NCI-H510A (cell line): Measurements from ENCODE around the gene IGSF9B.
A peak's percentile ranks its signal among the peaks of the same experiment; 100 is the strongest.

Experiments
- DNase-seq: peaks from one replicate; lab custom pipeline; 2025; lab: John Stamatoyannopoulos, UW

Gene IGSF9B

DNA sequence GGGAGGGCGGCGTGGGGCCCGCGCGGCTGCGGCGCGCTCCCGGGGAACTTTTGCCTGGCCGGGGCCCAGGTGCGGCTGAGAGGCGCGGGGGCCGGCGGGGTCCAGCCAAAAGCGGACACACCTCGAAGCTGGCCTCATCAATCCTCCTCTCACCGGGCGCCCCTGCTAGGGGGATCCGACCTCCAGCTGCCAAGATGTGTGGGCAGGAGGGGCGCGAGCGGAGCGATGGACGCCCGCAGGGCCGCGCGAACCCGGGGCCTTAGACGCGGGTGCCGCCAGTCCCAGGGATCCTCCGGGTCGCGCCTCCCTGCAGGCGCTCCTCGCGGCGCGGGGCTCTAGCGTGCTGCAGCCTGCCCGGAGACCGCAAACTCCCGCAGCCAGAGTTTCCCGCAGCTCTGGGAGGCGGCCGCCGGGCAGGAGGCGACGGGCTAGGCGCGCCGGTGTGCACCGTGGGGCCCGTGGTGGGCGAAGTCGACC lies 785 bp downstream of the IGSF9B start:
- DNase-seq, result no peak

DNA sequence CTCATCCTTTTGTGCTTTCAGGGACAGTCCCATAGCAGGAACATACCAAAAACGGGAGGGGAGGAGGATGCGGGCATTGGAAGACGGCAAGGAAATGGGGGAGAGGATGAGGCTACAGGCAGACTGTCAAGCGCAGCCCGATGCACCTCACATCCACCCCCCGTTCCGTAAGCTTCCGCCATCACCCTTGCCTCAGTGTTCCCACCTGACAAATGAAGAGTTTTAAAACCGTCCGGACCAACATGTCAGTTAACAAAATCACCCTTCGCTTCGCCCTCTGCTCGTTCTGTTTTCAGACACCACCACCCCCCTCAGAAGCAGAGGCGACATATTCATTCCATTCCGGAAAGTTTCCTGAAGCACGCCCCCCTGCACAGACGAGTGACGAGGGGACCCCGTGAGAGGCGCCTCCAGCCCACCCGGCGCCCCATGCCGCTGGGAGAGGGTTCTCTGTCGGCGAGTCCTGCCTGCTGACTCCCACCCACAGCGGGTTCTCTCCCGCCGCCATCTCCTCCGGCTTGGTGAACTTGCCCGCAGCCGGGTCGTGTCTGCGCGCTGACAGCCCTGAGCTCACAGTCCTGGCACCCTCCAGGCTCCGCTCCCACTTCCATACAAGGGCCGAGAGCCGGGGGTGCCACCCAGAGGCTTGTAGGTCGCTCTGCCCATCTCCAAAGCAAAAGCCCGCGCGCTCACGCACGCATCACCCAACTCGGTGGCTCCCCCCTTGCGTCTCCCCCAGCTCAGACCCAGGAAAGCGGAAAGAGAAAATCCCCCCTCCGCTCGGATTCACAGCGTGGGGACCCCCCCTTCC lies 1.5 kb downstream of the IGSF9B start:
- peak; percentile 24 for DNase-seq

DNA sequence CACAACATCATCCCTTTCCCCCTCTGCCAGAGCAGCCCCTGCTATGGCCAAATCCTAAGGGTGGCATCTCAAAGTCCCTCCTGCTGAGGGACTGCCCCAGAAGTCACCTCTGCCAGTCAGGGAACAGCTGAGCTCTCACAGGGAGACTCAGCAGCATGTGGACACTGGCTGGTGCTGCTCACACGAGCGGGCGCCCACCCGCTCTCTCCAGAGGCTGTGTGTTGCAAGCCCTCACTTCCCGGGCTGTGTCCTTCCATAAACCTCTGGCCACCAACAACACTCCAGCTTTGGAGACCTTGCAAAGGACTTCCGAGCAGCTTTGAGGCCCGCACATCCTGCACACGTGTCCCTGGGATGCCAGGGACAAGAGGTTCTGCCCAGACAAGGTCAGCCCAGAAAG lies 2.8 kb downstream of the IGSF9B start:
- no peak for DNase-seq

DNA sequence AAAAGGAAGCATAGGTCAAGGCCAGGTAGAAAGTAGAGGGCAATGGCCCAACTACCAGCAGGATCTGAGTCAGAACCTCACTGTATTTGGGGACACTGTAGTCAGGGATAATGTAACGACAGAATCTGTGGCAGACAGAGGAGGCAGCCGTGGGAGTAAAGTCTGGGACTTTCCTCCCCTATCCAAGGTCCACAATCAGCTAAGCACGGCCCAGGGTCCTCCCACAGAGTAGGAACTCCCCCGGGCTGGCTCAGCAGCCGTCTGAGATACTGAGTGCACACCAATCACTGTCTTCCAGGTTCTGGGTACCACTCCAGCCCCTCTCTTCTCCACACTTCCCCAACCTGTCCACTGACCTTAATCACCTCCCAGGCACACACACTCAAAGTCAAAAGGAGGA lies 3.2 kb downstream of the IGSF9B start:
- no peak for DNase-seq

DNA sequence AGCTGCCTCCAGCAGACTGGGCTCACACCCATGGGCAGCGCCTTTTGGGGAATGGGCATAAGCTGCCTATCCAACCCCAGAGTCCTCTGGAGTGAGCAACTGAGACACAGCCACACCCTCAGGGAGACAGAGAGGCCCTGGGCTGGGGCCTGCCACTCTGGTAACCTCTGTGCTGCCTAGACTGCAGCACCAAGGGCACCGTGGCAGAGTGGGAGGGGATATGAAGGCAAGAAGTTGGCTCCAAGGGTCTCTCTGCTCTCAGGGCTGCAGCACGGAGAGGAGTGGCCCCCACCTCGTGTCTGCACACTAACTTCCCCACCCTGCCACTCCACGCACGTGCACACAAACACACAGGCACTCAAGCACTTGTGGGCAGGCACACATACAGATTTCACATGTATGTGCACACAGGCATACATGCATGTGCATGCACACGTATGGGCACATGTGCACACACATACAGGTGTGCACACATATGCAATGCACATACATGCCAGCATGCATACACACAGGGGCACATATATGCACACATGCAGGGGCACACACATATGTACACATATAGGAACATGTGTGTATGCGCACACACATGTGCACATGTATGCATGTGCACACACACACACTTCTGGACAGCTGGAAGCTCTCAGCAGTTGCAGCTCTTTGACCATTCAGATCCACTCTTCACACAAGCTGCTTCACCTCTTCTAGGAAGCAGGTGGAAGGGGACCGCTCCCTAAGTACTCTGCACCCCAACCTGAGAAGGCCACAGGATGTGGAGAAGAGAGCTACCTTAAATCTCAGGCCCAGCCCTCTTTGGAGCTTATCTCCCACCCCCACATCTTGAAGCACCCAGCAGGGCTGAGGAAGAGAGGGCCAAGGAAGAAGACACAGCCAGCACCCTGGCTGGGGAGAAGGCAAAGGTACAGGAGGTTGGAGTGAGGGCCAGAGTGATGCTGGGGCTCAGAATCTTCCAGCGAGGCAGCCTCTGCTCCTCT lies 4.3 kb downstream of the IGSF9B start:
- DNase-seq, result no peak

DNA sequence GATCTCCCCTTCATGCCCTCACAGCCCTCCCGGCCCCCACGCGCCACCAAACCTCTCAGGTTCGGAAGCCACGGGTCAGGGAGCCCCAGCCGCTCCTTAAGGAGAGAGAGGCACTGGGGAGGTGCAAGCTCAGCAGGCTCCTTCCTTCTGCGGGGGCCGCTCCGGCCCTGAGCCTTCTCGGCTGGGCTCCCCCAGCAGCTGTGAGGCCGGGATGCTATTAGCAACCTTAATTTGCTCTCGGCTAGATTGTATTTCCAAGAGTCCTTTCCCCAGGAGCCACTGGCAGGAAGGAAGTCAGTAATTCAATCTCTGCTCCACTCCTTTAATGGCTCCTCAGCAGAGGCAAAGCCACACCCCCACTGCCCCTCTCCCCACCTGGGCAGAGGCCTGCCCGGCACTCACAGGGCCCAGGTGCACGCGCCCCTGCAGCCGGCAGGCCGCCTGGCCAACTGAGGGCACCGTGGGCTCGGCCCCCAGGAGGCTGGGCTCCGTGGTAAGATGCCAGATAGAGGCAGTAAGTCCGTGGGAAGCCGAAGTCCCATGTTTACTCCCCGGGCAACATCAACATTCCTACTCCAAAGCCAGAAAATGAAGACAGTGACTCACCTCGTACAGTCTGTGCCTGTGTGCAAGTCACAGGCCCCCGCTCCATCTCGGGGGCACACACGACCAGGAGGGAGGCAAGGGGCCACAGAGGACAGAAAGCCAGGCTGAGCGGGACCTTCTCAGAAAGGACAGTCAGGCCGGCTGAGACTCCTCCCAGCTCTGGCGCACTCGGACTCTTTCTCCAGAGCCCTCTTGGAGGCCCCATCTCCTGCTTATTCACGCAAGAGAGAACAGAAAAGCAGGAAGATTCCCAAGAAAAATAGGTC lies 5.2 kb downstream of the IGSF9B start:
- DNase-seq, result peak; percentile 83

DNA sequence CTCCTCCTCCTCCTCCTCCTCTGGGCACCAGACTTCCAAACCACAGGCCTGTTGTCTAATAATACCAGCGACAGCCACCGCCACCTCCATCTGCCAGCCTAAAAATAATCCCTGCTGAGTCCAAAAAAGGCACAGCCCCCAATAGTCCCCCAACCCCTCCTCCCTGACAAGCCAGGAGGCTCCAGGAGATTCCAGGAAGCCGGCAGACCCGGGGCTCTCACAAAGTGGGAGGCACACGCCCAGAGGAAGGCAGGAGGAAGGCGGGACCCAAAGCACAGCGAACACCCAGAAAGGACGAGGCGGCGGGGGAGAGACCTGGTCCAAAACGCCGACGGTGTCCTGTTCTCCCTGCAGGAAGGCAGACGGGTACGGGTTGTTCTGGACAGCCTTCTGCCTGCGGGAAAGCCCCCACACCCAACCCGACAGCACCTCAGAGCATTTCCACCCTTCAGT lies 5.9 kb downstream of the IGSF9B start:
- no peak for DNase-seq

DNA sequence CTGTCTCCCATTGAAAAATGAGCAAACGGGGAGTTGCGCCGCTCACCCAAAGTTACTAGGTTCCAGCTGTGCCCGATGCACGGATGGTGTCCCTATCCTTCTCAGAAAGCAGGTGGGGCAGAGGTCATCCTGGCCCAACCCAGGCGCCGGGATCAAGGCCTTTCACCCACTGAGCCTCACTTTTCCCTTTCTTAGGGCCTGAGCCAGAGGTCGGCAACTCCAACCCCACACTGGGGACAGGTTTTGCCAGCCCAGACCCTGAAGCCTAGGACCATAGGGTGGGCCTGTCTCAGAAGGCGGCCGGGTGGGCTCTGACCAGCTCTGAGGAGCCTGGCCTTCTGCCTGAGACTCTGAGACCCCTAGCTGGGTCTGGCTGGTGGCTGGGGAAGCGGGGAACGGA lies 6.3 kb downstream of the IGSF9B start:
- no peak for DNase-seq

DNA sequence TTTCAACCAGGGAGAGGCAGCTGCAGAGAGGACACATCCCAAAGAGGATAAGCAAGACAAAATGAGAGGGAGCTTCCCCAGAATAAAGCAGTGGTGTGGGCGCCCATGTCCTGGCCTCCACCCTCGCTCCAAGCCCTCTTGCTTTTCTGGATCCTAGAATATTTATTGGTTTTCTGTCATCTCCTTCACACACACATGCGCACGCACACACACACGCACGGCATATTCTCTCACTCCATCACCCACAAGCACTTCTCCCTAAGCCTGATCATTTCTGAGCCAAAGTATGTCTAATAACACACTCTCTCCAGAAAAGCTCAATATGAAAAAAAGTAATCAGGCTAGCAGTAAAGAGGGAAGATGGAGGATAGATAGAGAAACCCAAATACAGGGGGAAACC lies 7.6 kb downstream of the IGSF9B start:
- no peak for DNase-seq

DNA sequence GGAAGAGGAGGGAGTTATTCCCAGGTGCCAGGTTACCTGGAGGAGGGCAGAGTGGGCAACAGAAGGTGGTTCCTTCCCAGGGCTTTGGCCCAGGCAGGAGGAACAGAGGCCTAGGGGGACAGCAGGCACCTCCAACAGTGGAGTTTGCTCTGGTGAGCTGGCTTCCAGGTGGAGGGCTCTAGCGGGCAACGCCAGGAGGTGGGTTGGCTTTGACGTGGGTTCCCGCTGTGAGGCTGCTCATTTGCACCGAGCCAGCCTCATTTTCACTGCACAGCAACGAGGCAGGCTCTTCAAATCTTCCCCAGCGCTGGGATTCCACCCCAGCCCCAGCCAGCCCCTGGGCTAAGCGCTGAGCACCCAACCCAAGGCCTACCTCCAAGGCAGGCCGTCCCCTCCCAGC lies 8.1 kb downstream of the IGSF9B start:
- DNase-seq, result no peak

DNA sequence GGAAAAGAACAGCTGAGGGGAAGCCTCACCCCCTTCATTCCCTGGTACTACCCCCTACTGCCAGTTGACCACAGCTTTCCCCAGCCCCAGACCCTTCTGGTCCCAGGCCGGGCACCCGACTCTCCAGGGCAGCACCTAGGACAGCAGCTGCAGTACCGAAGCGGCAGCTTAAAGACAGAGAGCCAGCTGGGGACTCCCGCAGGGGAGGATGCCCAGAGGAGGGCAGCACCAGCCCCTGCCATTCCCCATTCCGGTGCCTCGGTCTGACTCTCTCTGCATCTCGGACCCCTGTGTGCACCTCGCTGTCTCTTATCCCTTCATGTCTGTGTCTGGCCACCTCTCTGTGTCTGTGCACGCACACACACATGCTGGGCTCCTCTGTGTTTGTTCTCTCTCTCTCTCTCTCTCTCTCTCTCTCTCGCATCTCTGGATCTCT lies 9.4 kb downstream of the IGSF9B start:
- DNase-seq, result no peak

DNA sequence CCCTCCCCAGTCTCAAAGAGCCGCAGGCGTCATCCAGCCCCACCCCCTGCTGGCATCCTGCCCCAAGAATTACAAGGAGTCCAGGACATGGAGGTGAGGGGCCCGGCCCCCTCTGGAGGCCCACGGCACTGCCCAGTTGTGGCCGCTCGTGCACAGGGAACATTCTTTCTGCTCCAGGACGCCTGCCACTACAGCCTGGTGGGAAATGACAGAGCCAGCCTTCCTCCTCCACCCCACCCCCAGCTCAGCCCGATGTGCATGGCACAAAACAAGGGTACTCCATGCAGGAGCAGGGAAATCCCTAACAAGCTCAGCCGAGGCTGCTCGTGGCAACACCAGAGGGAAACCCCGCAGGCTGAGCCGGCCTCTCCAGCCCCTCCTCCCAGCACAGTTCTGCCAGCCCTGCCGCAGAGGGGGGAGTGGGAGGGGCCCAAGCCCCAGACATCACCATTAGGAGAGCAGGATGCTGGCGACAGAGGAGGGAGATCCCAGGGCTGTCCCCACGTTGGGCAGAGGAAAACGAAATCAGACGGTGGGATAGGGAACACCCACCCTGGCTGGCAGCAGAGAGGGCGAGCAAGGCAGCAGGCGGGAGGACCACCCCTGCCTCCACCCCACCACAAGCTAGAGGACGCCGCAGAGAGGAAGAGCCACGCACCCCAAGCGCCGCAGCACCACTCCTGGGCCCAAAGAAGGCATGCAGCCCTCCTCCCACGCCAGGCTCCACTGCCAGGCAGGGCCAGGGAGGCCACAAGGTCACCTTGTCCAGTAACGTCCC lies 10.0 kb downstream of the IGSF9B start:
- peak; percentile 76 for DNase-seq

DNA sequence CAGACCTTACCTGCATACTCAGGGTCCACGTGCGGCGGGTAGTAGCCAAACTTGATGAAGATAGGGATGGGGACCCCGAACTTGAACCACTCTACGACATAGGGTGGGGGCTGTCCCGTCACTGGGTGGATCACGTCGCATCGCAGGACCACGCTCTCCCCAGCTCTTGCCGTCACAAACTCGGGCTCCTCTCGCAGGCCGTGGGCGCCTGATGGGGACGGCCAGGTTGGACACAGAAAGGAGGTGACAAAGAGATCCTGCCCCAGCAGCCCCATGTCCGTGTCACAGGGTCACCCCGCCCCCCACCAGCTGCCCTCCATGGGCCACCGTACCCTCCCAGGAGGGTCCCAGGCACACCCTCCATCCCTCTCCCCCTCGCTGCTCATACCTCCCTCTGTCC lies 10.7 kb downstream of the IGSF9B start:
- no peak for DNase-seq

DNA sequence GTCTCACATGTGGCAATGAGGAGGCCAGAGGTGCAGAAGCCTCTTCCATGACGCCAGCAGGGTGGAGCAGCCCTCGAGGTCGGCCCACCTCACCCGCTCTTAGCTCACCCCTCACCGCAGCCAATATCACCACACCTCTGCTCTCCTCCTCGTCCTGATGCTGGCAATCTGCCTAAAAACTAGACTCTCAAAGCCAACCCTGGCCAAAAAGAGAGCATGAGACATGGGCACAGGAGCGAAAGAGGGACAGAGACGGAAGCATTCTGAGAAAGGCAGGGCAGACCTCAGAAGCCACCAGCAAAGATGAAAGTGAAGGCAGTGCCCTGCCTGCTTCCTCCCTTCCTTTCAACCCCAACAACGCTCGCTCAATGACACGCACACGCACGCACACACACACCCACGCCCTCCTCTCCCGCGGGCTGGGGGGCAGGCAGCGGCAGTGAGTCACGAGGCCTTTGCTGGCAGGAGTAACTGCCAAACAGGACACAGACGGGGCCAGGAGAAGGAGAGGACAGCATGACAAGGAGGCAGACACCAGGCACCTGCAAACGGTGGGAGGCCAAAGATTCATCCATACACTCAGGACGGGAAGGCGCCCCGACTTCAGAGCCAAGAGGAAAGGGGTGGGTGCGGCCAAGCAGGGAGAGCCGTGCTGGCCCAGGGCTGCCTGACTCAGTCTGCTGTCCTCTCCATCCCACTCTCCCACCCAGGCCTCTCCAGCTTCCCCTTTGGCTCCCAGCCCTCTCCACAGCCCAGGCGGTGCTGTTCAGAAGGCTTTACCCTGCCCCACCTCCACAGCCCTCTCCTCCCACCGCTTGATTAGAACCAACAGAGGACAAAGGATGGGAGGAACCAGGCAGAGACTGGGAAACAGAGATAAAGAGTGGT lies 11.4 kb downstream of the IGSF9B start:
- no peak for DNase-seq

DNA sequence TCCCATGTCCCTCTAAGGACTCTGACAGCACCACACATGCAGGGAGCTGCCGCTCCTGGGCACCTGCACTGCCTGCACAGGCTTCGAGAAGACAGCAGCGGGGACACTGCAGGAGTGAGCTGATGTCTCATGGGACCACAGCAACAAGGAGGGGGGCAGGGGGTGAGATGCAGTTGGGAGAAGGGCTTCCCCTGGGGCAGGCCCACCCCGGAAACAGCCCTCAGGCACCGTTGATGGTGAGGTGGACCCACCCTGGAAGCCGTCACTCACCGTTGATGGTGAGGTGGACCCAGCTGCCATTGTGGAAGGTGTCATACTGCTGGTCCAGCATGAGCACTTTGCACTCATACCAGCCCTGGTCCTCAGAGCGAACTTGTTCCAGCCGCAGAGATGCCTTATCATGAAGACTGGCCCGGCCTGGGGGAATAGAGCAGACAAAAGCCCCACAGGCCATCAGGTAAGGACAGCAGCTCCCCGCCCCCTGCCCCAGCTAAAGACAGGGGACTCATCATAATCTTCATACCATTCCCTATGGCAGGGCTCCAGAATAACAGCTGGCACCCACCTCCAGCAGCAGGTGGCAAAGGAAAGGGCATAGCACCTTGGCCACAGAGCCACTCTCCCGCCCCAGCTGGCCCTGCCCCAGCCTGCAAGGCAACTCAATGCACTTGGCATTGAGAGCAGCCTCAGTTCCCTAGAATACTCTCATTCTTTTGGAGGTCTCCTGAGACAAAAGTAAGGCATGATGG lies 12.6 kb downstream of the IGSF9B start:
- DNase-seq, result no peak

DNA sequence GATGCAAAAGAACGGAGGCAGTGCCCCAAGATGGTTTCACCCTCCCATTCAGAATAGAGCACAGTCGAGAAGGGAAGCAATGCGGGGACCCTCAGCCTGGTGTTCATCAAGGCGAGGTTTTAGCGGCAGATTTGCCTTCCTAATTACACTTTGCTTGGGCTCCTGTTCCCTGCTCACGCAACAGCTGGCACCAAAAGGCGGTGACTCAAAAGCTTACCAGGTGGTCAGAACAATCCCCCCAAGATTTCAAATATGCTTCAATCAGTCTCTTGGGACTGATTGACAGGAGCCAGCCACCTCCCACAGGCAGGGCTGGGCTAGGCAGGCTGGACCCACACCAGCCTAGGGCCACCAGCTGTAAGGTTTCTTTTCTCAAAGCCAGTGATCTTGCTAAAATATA lies 14.2 kb downstream of the IGSF9B start:
- DNase-seq, result no peak

DNA sequence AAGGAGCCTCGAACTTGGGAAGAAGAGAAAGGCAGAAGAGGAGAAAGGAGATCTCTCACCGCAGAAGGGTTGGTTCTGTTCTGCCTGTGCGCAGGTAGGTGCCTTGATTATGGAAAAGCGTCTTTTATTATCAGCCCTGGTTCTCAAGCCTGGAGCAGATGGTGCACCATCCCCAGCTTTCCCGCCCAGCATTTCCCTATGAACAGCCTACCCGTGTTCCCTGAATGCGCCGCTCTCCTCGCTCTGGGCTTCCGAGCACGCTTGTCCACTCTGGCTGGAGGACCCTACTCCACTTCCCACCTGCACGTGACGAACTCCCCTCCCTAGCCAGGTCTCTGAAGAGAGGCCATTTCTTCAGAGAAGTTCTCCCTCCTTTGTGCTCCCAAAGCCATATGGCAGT lies 15.2 kb downstream of the IGSF9B start:
- DNase-seq, result no peak

DNA sequence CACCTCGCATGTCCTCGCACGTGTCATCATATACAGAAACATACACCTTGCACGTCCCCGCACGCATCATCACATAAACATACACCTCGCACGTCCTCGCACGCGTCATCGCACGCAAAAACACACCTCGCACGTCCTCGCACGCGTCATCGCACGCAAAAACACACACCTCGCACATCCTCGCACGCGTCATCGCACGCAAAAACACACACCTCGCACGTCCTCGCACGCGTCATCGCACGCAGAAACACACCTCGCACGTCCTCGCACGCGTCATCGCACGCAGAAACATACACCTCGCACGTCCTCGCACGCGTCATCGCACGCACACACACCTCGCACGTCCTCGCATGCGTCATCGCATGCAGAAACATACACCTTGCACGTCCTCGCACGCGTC lies 16.7 kb downstream of the IGSF9B start:
- DNase-seq, result no peak

DNA sequence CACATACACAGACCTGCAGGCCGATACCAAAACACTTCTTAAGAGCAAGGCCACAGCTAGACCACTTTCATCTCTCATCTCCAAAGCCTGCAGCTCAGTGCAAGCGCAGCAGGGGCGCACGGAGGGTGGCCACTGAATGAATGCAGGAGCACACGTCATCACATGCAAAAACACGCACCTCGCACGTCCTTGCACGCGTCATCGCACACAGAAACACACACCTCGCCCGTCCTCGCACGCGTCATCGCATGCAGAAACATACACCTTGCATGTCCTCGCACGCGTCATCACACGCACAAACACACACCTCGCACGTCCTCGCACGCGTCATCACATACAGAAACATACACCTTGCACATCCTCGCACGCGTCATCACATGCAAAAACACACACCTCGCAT lies 17.2 kb downstream of the IGSF9B start:
- no peak for DNase-seq
